Measurements from ENCODE around the gene KIF22. TPM values are rescaled to one million over a fixed set of nuclear protein-coding genes. Genes with fewer than 3 reads are reported as not detected.
"Not testable (repeated sequence)": the region's sequence is repeated elsewhere in the genome, so short reads cannot be mapped to it uniquely, and the experiment has no call there.

KIF22 gene
- polyA plus RNA-seq, 6 donors from 2014 or later = 24.0 to 29.6 (median 26.3) TPM

- no peaks in the 10 kb centered on the region for H3K27me3 Mint-ChIP-seq
- H3K4me1 Mint-ChIP-seq = peaks cover 3 to 13% (median 13%) of the 10 kb centered on the region in 3 donors
- no peak overlapping the region for H3K27ac Mint-ChIP-seq
- no peaks in the 10 kb centered on the region for H3K9me3 Mint-ChIP-seq
- ATAC-seq (ENCODE audit: low read depth in 2 of 2) (no peak), DNase-seq (no peak)
- no peak overlapping the region for H3K4me3 Mint-ChIP-seq
- peaks cover 0 to 7% of the 10 kb centered on the region in 2 donors for H3K36me3 Mint-ChIP-seq
These were observed 40.9 kb downstream of the KIF22 start for GRCh38 chr16:29831490-29831889.

- not testable (repeated sequence) for H3K27me3 Mint-ChIP-seq; H3K27ac Mint-ChIP-seq; H3K9me3 Mint-ChIP-seq; DNase-seq; ATAC-seq (ENCODE audit: low read depth in 2 of 2); H3K4me3 Mint-ChIP-seq; H3K36me3 Mint-ChIP-seq
- peaks cover 0 to 13% (median 7%) of the 10 kb centered on the region in 3 donors for H3K4me1 Mint-ChIP-seq
These were observed 42.7 kb downstream of the KIF22 start for GRCh38 chr16:29833219-29833618.

GRCh38 chr16:29834079-29834478, 43.5 kb downstream of the KIF22 start:
- H3K27me3 Mint-ChIP-seq = no peaks in the 10 kb centered on the region
- no peak overlapping the region for H3K27ac Mint-ChIP-seq
- ATAC-seq (ENCODE audit: low read depth in 2 of 2) (no peak), DNase-seq (no peak)
- no peaks in the 10 kb centered on the region for H3K9me3 Mint-ChIP-seq
- H3K4me1 Mint-ChIP-seq = peaks cover 0 to 13% (median 4%) of the 10 kb centered on the region in 3 donors
- peaks cover 0 to 7% of the 10 kb centered on the region in 2 donors for H3K36me3 Mint-ChIP-seq
- H3K4me3 Mint-ChIP-seq = no peak overlapping the region

- H3K4me3 Mint-ChIP-seq = no peak overlapping the region
- no peak overlapping the region for H3K27ac Mint-ChIP-seq
- DNase-seq (no peak), ATAC-seq (ENCODE audit: low read depth in 2 of 2) (no peak)
- no peaks in the 10 kb centered on the region for H3K27me3 Mint-ChIP-seq
- H3K4me1 Mint-ChIP-seq = peaks cover 0 to 2% (median 0%) of the 10 kb centered on the region in 3 donors
- no peaks in the 10 kb centered on the region for H3K9me3 Mint-ChIP-seq
- peaks cover 0 to 8% of the 10 kb centered on the region in 2 donors for H3K36me3 Mint-ChIP-seq
These were observed 45.4 kb downstream of the KIF22 start for GRCh38 chr16:29835926-29836325.

GRCh38 chr16:29836623-29837022, 46.1 kb downstream of the KIF22 start:
- peak overlapping the region in 1 of 6 donors; percentile 15 for H3K27ac Mint-ChIP-seq
- ATAC-seq (ENCODE audit: low read depth in 2 of 2) (no peak), DNase-seq (no peak)
- H3K27me3 Mint-ChIP-seq = no peaks in the 10 kb centered on the region
- H3K9me3 Mint-ChIP-seq = no peaks in the 10 kb centered on the region
- peaks cover 0 to 10% of the 10 kb centered on the region in 2 donors for H3K36me3 Mint-ChIP-seq
- H3K4me1 Mint-ChIP-seq = no peaks in the 10 kb centered on the region
- no peak overlapping the region for H3K4me3 Mint-ChIP-seq

- Mint-ChIP-seq H3K9me3 (no peaks in the 10 kb centered on the region), H3K4me1 (no peaks in the 10 kb centered on the region)
These were observed 47.3 kb downstream of the KIF22 start for GRCh38 chr16:29837841-29838240.

GRCh38 chr16:29839822-29840221, 49.3 kb downstream of the KIF22 start:
- DNase-seq (no peak), ATAC-seq (ENCODE audit: low read depth in 2 of 2) (no peak)
- Mint-ChIP-seq H3K4me1 (no peaks in the 10 kb centered on the region), H3K4me3 (no peak overlapping the region), H3K27me3 (no peaks in the 10 kb centered on the region), H3K27ac (peak overlapping the region in 1 of 6 donors; percentile 81), H3K9me3 (no peaks in the 10 kb centered on the region), H3K36me3 (peaks cover 0 to 4% of the 10 kb centered on the region in 2 donors)

More at GRCh38 chr16:29837841-29838240, 47.3 kb downstream of the KIF22 start:
- no peak overlapping the region for H3K4me3 Mint-ChIP-seq
- ATAC-seq (ENCODE audit: low read depth in 2 of 2) (no peak), DNase-seq (no peak)
- peaks cover 0 to 4% of the 10 kb centered on the region in 2 donors for H3K36me3 Mint-ChIP-seq
- H3K27me3 Mint-ChIP-seq = no peaks in the 10 kb centered on the region
- H3K27ac Mint-ChIP-seq = no peak overlapping the region

GRCh38 chr16:29840240-29840639, 49.7 kb downstream of the KIF22 start:
- no peaks in the 10 kb centered on the region for H3K27me3 Mint-ChIP-seq
- H3K27ac Mint-ChIP-seq = peak overlapping the region in 2 of 6 donors; percentile 69 to 81
- ATAC-seq (ENCODE audit: low read depth in 2 of 2) (no peak), DNase-seq (no peak)
- no peaks in the 10 kb centered on the region for H3K9me3 Mint-ChIP-seq
- H3K4me3 Mint-ChIP-seq = no peak overlapping the region
- no peaks in the 10 kb centered on the region for H3K4me1 Mint-ChIP-seq
- peaks cover 3 to 4% of the 10 kb centered on the region in 2 donors for H3K36me3 Mint-ChIP-seq

- no peaks in the 10 kb centered on the region for H3K9me3 Mint-ChIP-seq
- ATAC-seq (ENCODE audit: low read depth in 2 of 2) (no peak), DNase-seq (no peak)
- peak overlapping the region in 1 of 6 donors; percentile 16 for H3K27ac Mint-ChIP-seq
- peaks cover 0 to 3% (median 0%) of the 10 kb centered on the region in 3 donors for H3K4me1 Mint-ChIP-seq
- no peak overlapping the region for H3K4me3 Mint-ChIP-seq
- H3K36me3 Mint-ChIP-seq = peaks cover 4 to 11% of the 10 kb centered on the region in 2 donors
- no peaks in the 10 kb centered on the region for H3K27me3 Mint-ChIP-seq
These were observed 51.1 kb downstream of the KIF22 start for GRCh38 chr16:29841631-29842030.

GRCh38 chr16:29842732-29843346, 52.3 kb downstream of the KIF22 start:
- no peaks in the 10 kb centered on the region for H3K27me3 Mint-ChIP-seq
- peak overlapping the region in 1 of 8 donors; percentile 24 for H3K4me3 Mint-ChIP-seq
- ATAC-seq (ENCODE audit: low read depth in 2 of 2) (no peak), DNase-seq (no peak)
- H3K36me3 Mint-ChIP-seq = peaks cover 4 to 19% of the 10 kb centered on the region in 2 donors
- H3K27ac Mint-ChIP-seq = no peak overlapping the region
- H3K4me1 Mint-ChIP-seq = peaks cover 0 to 4% (median 3%) of the 10 kb centered on the region in 3 donors
- H3K9me3 Mint-ChIP-seq = no peaks in the 10 kb centered on the region

GRCh38 chr16:29843931-29844330, 53.4 kb downstream of the KIF22 start:
- Mint-ChIP-seq H3K4me3 (no peak overlapping the region), H3K27me3 (no peaks in the 10 kb centered on the region), H3K9me3 (no peaks in the 10 kb centered on the region), H3K4me1 (peaks cover 0 to 13% (median 3%) of the 10 kb centered on the region in 3 donors), H3K36me3 (peaks cover 4 to 19% of the 10 kb centered on the region in 2 donors), H3K27ac (no peak overlapping the region)
- no peak for DNase-seq
- no peak for ATAC-seq (ENCODE audit: low read depth in 2 of 2)

- peak overlapping the region in 1 of 6 donors; percentile 79 for H3K27ac Mint-ChIP-seq
- no peak for DNase-seq
- H3K36me3 Mint-ChIP-seq = peaks cover 4 to 19% of the 10 kb centered on the region in 2 donors
- no peak for ATAC-seq (ENCODE audit: low read depth in 2 of 2)
- no peak overlapping the region for H3K4me3 Mint-ChIP-seq
- peaks cover 0 to 13% (median 3%) of the 10 kb centered on the region in 3 donors for H3K4me1 Mint-ChIP-seq
- H3K27me3 Mint-ChIP-seq = no peaks in the 10 kb centered on the region
- H3K9me3 Mint-ChIP-seq = no peaks in the 10 kb centered on the region
These were observed 54.2 kb downstream of the KIF22 start for GRCh38 chr16:29844575-29845331.

GRCh38 chr16:29845656-29846055, 55.1 kb downstream of the KIF22 start:
- Mint-ChIP-seq H3K27ac (no peak overlapping the region), H3K36me3 (peaks cover 4 to 19% of the 10 kb centered on the region in 2 donors), H3K4me1 (peaks cover 0 to 13% (median 3%) of the 10 kb centered on the region in 3 donors), H3K9me3 (no peaks in the 10 kb centered on the region), H3K27me3 (no peaks in the 10 kb centered on the region), H3K4me3 (no peak overlapping the region)
- no peak for DNase-seq
- ATAC-seq (ENCODE audit: low read depth in 2 of 2) = no peak
